Thoracic aorta (tissue), 2 donors: ENCODE results near the gene VRK2. TPM values are rescaled to one million over a fixed set of nuclear protein-coding genes. Genes with fewer than 3 reads are reported as not detected.

ENCODE experiments used
- ATAC-seq: fragments of 150-250 bp; one replicate; pipeline ENCODE4 v1.8.0; 2017; ENCODE audit warnings: low read depth; ENCODE audit not compliant: insufficient number of reproducible peaks, low FRiP score
- DNase-seq: peaks from one replicate; pipeline ENCODE4 v3.0.0-alpha.2; 2020; ENCODE audit warnings: low spot score
- H3K27ac ChIP-seq, 2 donors: fragments of 200-600 bp; sonication (generic); 1 replicate in 1 of 2; 2 replicates in 1 of 2; pipeline ENCODE4 v1.5.1; 2016; ENCODE audit warnings: mild to moderate bottlenecking in 2 of 2, moderate library complexity in 2 of 2
- H3K27me3 ChIP-seq: fragments of 200-600 bp; sonication (generic); replicated peaks from 2 replicates; pipeline ENCODE4 v1.6.0; 2016; ENCODE audit warnings: mild to moderate bottlenecking; ENCODE audit not compliant: insufficient read depth
- H3K36me3 ChIP-seq: fragments of 200-600 bp; sonication (generic); one replicate; pipeline ENCODE4 v1.5.1; 2016
- H3K4me1 ChIP-seq, 2 donors: fragments of 200-600 bp; sonication (generic); 1 replicate in 1 of 2; 2 replicates in 1 of 2; pipeline versions ENCODE4 v1.5.1 to v1.6.0; 2016; ENCODE audit warnings: low read depth in 2 of 2, mild to moderate bottlenecking in 1 of 2; ENCODE audit not compliant: control insufficient read depth in 1 of 2
- H3K4me3 ChIP-seq: fragments of 200-600 bp; sonication (generic); 2 replicates; pipeline ENCODE4 v1.5.1; 2016; ENCODE audit warnings: mild to moderate bottlenecking
- H3K9me3 ChIP-seq: fragments of 200-600 bp; sonication (generic); 2 replicates; pipeline ENCODE4 v1.5.1; 2016
- CTCF ChIP-seq: fragments of 200-600 bp; sonication (generic); IDR thresholded peaks from one replicate; pipeline ENCODE4 v1.5.1; 2019; ENCODE audit warnings: antibody characterized with exemption
- total RNA-seq, 2 donors: library from RNA; depleted of rRNA; stranded (reverse); fragments of >200 nt; gene quantifications; one replicate each; pipeline versions ENCODE4 v1.1.0 to v1.2.3, GENCODE V29; 2016

VRK2 gene
- total RNA-seq, 2 donors from 2014 or later = 13.3 to 23.3 TPM

DNA sequence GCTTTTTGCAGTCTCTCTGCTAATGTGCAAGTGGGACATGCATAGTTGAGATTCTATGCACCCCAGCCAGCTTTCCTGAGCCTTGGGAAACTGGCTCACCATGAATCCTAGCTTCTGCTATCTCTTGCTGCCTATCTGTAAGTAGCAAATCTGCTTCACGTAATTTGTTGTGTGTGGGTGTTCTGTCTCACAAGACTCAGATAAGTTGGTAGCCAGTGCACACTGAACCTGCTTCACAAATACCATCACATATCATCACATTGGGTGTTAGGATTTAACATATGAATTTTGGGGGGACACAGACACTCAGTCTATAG lies 13.9 kb upstream of the VRK2 start:
- ATAC-seq (no peak), DNase-seq (no peak)
- H3K4me1 ChIP-seq = no peaks in the 10 kb centered on the region
- no peak for TF ChIP-seq CTCF
- H3K27ac ChIP-seq = no peak overlapping the region
- no peaks in the 10 kb centered on the region for H3K9me3 ChIP-seq
- H3K36me3 ChIP-seq = no peaks in the 10 kb centered on the region
- no peak overlapping the region for H3K4me3 ChIP-seq
- no peaks in the 10 kb centered on the region for H3K27me3 ChIP-seq

- Histone ChIP-seq H3K9me3 (no peaks in the 10 kb centered on the region), H3K27ac (no peak overlapping the region), H3K36me3 (no peaks in the 10 kb centered on the region), H3K27me3 (no peaks in the 10 kb centered on the region), H3K4me1 (no peaks in the 10 kb centered on the region), H3K4me3 (no peak overlapping the region)
- DNase-seq (no peak), ATAC-seq (no peak)
- no peak for TF ChIP-seq CTCF
These were observed 13.1 kb upstream of the VRK2 start for GRCh38 chr2:58033530-58033929.

- Histone ChIP-seq H3K27me3 (no peaks in the 10 kb centered on the region), H3K9me3 (no peaks in the 10 kb centered on the region)
These were observed 11.3 kb upstream of the VRK2 start for GRCh38 chr2:58035352-58035751.

GRCh38 chr2:58039170-58039611 lies 7.4 kb upstream of the VRK2 start:
- no peak for TF ChIP-seq CTCF
- H3K27ac ChIP-seq = no peak overlapping the region

More at GRCh38 chr2:58035352-58035751, 11.3 kb upstream of the VRK2 start:
- ATAC-seq = no peak
- no peak overlapping the region for H3K27ac ChIP-seq
- H3K4me3 ChIP-seq = no peak overlapping the region
- no peaks in the 10 kb centered on the region for H3K4me1 ChIP-seq
- no peak for TF ChIP-seq CTCF
- H3K36me3 ChIP-seq = no peaks in the 10 kb centered on the region
- no peak for DNase-seq

DNA sequence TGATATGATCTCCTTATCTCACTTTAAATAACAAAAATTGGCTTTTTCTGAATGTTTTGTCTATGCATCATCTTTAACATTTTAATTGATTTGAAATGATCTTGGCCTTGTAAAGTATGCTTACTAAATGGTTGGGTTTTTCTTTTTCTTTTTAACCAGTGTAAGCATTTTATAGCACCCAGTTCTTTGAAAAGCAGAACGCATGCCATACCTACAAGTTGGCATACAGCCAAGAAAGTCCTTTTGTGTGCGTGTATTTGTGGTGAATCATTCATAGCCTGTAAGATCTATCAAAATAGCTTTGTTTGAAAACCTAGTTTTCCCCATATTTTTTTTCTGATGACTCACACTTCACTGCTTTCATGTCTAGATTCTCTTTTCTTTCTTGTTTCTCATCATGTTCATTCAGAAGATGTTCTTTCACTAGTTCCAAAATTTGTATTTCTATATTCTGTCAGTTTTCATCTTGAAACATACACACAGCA lies 4.1 kb upstream of the VRK2 start:
- H3K27ac ChIP-seq = no peak overlapping the region
- ATAC-seq (no peak), DNase-seq (no peak)
- H3K9me3 ChIP-seq = no peaks in the 10 kb centered on the region
- no peak overlapping the region for H3K4me3 ChIP-seq
- no peak for TF ChIP-seq CTCF
- H3K36me3 ChIP-seq = no peaks in the 10 kb centered on the region
- H3K27me3 ChIP-seq = no peaks in the 10 kb centered on the region
- H3K4me1 ChIP-seq = peaks cover 6 to 11% of the 10 kb centered on the region in 2 donors

More at GRCh38 chr2:58039170-58039611, 7.4 kb upstream of the VRK2 start:
- Histone ChIP-seq H3K36me3 (no peaks in the 10 kb centered on the region), H3K4me1 (no peaks in the 10 kb centered on the region), H3K4me3 (no peak overlapping the region), H3K27me3 (no peaks in the 10 kb centered on the region), H3K9me3 (no peaks in the 10 kb centered on the region)
- no peak for ATAC-seq
- no peak for DNase-seq
